ENCODE measurements around the gene GPR18. TPM values are rescaled to one million over a fixed set of nuclear protein-coding genes. Genes with fewer than 3 reads are reported as not detected.
A peak's percentile ranks its signal among the peaks of the same experiment; 100 is the strongest.
"Not testable (repeated sequence)": the region's sequence is repeated elsewhere in the genome, so short reads cannot be mapped to it uniquely, and the experiment has no call there.

The GPR18 gene
- total RNA-seq, 8 experiments from 2014 or later = 0.63 to 9.4 (median 1.1) TPM

- in situ Hi-C loops (cut with MboI; ENCODE audit: low pct_unique_long_range_greater_than_20kb in 2 of 9, low sequenced_read_pairs in 9 of 9, unreplicated experiment in 9 of 9); H3K27ac ChIP-seq; H3K4me3 ChIP-seq; ATAC-seq (replicated peaks in 6 of 8); H3K4me1 ChIP-seq (replicated peaks in 1 of 2): not testable (repeated sequence)
- 80 to 100% (median 97%) methylated on average over 1 to 10 of the region's 12 CpGs; no CpG with 5 or more reads in 3 of the 10 experiments for WGBS, 10 experiments
Observed at GRCh38 chr13:99230588-99230987, 27.6 kb downstream of the GPR18 start.

DNA sequence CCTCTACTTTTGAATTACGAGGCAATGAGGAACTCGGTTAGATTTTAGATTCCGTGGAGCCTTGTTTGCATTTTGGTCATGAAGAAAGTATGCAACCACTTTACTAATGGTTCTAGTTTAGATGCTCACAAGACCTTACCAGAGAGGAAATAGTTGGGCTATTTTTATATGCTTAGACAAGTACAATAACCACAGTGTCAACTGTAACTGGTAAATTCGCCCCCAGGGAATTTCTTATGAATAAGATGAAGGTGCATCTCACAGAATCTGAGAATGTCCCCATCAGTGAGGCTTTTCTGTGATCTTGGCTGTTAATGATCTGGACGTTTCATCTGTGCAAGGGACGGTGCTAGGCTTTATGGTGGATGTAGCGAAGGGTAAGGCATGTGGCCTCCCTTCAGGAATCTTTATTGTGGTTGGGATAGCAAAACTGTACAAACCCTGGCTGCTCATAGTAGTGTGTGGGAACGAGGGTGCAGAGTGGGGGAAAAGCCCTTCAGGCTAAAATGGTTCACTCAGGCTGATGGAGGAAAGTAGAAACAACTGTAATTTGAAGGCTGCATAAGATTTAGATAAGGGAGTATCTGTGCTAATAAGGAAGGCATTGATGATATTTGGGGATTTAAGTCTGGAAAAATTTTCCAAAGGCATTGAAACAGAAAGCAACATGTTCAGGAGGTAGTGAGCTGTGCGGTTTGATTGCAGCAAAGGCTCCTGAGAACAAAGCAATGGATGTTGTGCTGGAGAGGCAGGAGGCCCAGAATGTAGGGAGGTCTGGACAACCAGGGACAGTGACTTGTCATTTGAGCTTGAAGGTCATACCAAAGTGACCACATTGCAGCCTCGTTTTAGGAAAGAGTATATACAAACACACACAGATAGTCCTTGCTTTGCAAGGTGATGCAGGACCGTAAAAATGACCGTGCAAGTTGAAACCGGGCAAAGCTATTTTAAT lies 29.2 kb downstream of the GPR18 start:
- H3K4me3 ChIP-seq = no peak overlapping the region
- in situ Hi-C loops (cut with MboI; ENCODE audit: low pct_unique_long_range_greater_than_20kb in 2 of 9, low sequenced_read_pairs in 9 of 9, unreplicated experiment in 9 of 9) = no loop called here
- peak in 3 of 8 experiments; percentile 27 to 37 (median 37) for ATAC-seq (replicated peaks in 6 of 8)
- 48 to 98% (median 81%) methylated on average over 4 to 11 of the region's 13 CpGs for WGBS, 10 experiments
- H3K4me1 ChIP-seq (replicated peaks in 1 of 2) = peaks cover 0 to 3% of the 10 kb centered on the region in 2 donors
- no peak overlapping the region for H3K27ac ChIP-seq

DNA sequence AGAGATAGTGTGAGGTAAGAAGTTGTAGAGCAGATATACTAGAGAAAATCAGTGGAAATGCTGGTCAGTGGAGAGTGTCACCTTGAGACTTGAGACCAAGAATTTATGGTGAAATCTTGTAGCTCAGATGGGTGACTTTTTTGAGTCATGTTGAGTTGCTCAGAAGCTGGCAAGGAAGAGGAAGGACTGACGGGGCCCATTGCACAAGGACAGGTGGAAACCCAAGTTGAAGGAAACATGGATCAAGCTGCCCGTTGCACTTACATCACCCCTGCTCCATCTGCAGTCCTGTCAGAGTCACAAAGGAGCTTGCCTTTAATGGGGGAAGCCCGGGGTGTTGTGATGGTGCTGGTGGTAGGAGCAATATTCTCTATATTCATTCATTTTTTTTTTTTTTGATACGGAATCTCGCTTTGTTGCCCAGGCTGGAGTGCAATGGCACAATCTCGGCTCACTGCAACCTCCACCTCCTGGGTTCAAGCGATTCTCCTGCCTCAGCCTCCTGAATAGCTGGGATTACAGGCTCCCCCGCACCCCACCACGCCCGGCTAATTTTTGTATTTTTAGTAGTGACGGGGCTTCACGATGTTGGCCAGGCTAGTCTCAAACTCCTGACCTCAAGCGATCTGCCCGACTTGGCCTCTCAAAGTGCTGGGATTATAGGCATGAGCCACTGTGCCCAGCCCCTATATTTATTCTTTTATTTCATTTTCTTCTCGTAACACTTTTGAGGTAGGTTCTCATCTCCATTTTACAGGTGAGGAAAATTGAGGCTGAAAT lies 30.1 kb downstream of the GPR18 start:
- ATAC-seq (replicated peaks in 6 of 8) = no peak
- H3K27ac ChIP-seq = no peak overlapping the region
- H3K4me1 ChIP-seq (replicated peaks in 1 of 2) = peaks cover 0 to 3% of the 10 kb centered on the region in 2 donors
- in situ Hi-C loops (cut with MboI; ENCODE audit: low pct_unique_long_range_greater_than_20kb in 2 of 9, low sequenced_read_pairs in 9 of 9, unreplicated experiment in 9 of 9) = no loop called here
- 89 to 100% (median 100%) methylated on average over 1 to 13 of the region's 15 CpGs for WGBS, 10 experiments
- no peak overlapping the region for H3K4me3 ChIP-seq

- 67 to 100% (median 92%) methylated on average over 1 to 6 of the region's 6 CpGs; no CpG with 5 or more reads in 3 of the 10 experiments for WGBS, 10 experiments
- H3K4me1 ChIP-seq (replicated peaks in 1 of 2) = peaks cover 0 to 3% of the 10 kb centered on the region in 2 donors
- no peak overlapping the region for H3K4me3 ChIP-seq
- ATAC-seq (replicated peaks in 6 of 8) = no peak
- in situ Hi-C loops (cut with MboI; ENCODE audit: low pct_unique_long_range_greater_than_20kb in 2 of 9, low sequenced_read_pairs in 9 of 9, unreplicated experiment in 9 of 9) = no loop called here
- no peak overlapping the region for H3K27ac ChIP-seq
Observed at GRCh38 chr13:99227331-99227900, 30.8 kb downstream of the GPR18 start.

- no peak for ATAC-seq (replicated peaks in 6 of 8)
- 0 to 100% (median 75%) methylated on average over 1 to 2 of the region's 2 CpGs; no CpG with 5 or more reads in 4 of the 10 experiments for WGBS, 10 experiments
- Histone ChIP-seq H3K4me3 (no peak overlapping the region), H3K4me1 (replicated peaks in 1 of 2) (peaks cover 0 to 3% of the 10 kb centered on the region in 2 donors), H3K27ac (no peak overlapping the region)
- in situ Hi-C loops (cut with MboI; ENCODE audit: low pct_unique_long_range_greater_than_20kb in 2 of 9, low sequenced_read_pairs in 9 of 9, unreplicated experiment in 9 of 9) = no loop called here
Observed at GRCh38 chr13:99226513-99226912, 31.7 kb downstream of the GPR18 start.

DNA sequence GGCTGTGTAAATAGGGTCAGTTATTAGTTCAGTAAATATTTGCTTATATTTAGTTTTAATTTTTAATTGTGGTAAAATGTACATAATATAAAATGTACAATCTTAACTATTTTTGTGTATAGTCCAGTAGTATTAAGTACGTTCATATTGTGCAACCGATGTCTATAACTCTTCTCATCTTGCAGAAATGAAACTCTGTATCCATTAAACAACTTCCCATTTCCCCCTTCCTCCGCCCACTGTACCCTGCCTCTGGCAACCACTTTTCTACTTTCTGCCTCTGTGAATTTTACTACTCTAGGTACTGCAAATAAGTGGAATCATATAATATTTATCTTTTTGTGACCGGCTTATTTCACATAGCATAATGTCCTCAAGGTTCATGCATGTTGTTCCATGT lies 33.1 kb downstream of the GPR18 start:
- Histone ChIP-seq H3K4me1 (replicated peaks in 1 of 2) (peaks cover 0 to 3% of the 10 kb centered on the region in 2 donors), H3K27ac (no peak overlapping the region), H3K4me3 (no peak overlapping the region)
- in situ Hi-C loops (cut with MboI; ENCODE audit: low pct_unique_long_range_greater_than_20kb in 2 of 9, low sequenced_read_pairs in 9 of 9, unreplicated experiment in 9 of 9) = no loop called here
- peak in 1 of 8 experiments; percentile 73 for ATAC-seq (replicated peaks in 6 of 8)
- WGBS, 10 experiments = 15 to 100% (median 75%) methylated on average over 3 to 4 of the region's 4 CpGs

DNA sequence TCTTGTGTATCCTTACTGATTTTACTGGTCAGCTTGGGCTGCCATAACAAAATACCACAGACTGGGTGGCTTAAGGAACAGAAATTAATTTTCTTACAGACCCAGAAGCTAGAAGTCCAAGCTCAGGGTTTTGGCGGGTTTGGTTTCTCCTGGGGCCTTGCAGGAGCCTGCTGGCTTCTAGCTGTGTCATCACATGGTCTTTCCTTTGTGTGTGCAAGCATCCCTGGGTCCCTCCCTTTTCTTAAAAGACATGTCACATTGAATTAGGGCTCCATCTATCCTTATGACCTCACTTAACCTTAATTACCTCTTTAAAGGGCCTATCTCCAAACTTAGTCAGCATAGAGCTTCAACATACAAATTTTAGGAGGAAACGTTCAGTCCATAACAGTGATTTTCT lies 34.2 kb downstream of the GPR18 start:
- 54 to 100% (median 80%) methylated on average over 1 to 2 of the region's 2 CpGs; no CpG with 5 or more reads in 3 of the 10 experiments for WGBS, 10 experiments
- in situ Hi-C loops (cut with MboI; ENCODE audit: low pct_unique_long_range_greater_than_20kb in 2 of 9, low sequenced_read_pairs in 9 of 9, unreplicated experiment in 9 of 9) = no loop called here
- ATAC-seq (replicated peaks in 6 of 8) = peak in 1 of 8 experiments; percentile 33
- H3K27ac ChIP-seq = no peak overlapping the region
- H3K4me1 ChIP-seq (replicated peaks in 1 of 2) = peaks cover 0 to 2% of the 10 kb centered on the region in 2 donors
- H3K4me3 ChIP-seq = no peak overlapping the region

DNA sequence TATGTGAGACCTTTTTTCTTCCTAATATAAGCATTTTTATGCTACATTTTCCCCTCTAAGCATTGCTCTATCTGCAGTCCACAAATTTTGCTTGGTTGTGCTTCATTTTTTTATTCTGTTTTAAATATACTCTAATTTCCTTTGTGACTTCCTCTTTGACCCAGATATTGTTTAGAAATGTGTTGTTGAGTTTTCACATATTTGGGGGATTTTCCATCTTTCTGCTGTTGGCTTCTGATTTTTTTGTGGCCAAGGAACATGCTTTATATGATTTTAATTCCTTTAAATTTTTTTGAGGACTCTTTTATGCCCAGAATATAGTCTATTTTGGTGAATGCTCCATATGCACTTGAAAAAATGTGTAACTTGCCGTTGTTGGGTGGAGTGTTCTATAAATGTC lies 34.6 kb downstream of the GPR18 start:
- H3K27ac ChIP-seq = no peak overlapping the region
- WGBS, 10 experiments = 0 to 86% (median 71%) methylated on average over 1 of the region's 1 CpG; no CpG with 5 or more reads in 3 of the 10 experiments
- H3K4me1 ChIP-seq (replicated peaks in 1 of 2) = no peaks in the 10 kb centered on the region
- in situ Hi-C loops (cut with MboI; ENCODE audit: low pct_unique_long_range_greater_than_20kb in 2 of 9, low sequenced_read_pairs in 9 of 9, unreplicated experiment in 9 of 9) = no loop called here
- no peak for ATAC-seq (replicated peaks in 6 of 8)
- no peak overlapping the region for H3K4me3 ChIP-seq

GRCh38 chr13:99221567-99222239 lies 36.5 kb downstream of the GPR18 start:
- H3K4me3 ChIP-seq = no peak overlapping the region
- in situ Hi-C loops (cut with MboI; ENCODE audit: low pct_unique_long_range_greater_than_20kb in 2 of 9, low sequenced_read_pairs in 9 of 9, unreplicated experiment in 9 of 9) = no loop called here
- H3K4me1 ChIP-seq (replicated peaks in 1 of 2) = no peaks in the 10 kb centered on the region
- 85 to 100% (median 97%) methylated on average over 1 to 7 of the region's 8 CpGs for whole genome bisulfite sequencing, 10 experiments
- no peak overlapping the region for H3K27ac ChIP-seq
- no peak for ATAC-seq (replicated peaks in 6 of 8)

GRCh38 chr13:99220199-99220935 lies 37.8 kb downstream of the GPR18 start:
- no peak overlapping the region for H3K27ac ChIP-seq
- in situ Hi-C loops (cut with MboI; ENCODE audit: low pct_unique_long_range_greater_than_20kb in 2 of 9, low sequenced_read_pairs in 9 of 9, unreplicated experiment in 9 of 9) = no loop called here
- H3K4me1 ChIP-seq (replicated peaks in 1 of 2) = peaks cover 4% of the 10 kb centered on the region in 2 donors
- no peak overlapping the region for H3K4me3 ChIP-seq
- 54 to 100% (median 73%) methylated on average over 1 to 6 of the region's 6 CpGs for WGBS, 10 experiments
- no peak for ATAC-seq (replicated peaks in 6 of 8)

DNA sequence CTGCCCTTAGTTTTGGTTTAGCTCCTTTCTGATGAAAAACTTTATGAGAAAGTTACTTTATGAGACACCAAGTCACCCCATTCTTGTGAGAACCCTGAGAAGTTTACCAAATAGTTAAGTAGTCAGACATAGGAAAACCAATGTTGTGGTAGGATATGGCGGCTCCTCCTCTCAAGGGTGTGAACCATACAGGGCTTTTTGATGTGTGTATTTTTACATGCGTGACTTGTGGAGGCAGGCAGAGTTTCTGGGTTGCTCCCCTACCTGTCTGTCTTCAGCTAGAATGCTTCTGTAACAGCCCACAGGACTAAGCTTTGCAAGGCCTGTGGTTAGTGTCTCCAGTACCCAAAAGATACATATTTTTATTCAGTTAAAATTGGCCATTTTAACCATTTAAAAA lies 39.2 kb downstream of the GPR18 start:
- in situ Hi-C loops (cut with MboI; ENCODE audit: low pct_unique_long_range_greater_than_20kb in 2 of 9, low sequenced_read_pairs in 9 of 9, unreplicated experiment in 9 of 9) = no loop called here
- WGBS, 10 experiments = 94 to 100% (median 100%) methylated on average over 1 to 2 of the region's 2 CpGs; no CpG with 5 or more reads in 4 of the 10 experiments
- peaks cover 11 to 17% of the 10 kb centered on the region in 2 donors for H3K4me1 ChIP-seq (replicated peaks in 1 of 2)
- H3K27ac ChIP-seq = no peak overlapping the region
- no peak for ATAC-seq (replicated peaks in 6 of 8)
- no peak overlapping the region for H3K4me3 ChIP-seq

GRCh38 chr13:99218545-99218944 lies 39.6 kb downstream of the GPR18 start:
- WGBS, 10 experiments = 46 to 80% (median 64%) methylated on average over 2 to 6 of the region's 6 CpGs
- in situ Hi-C loops (cut with MboI; ENCODE audit: low pct_unique_long_range_greater_than_20kb in 2 of 9, low sequenced_read_pairs in 9 of 9, unreplicated experiment in 9 of 9) = no loop called here

More at GRCh38 chr13:99218545-99218944, 39.6 kb downstream of the GPR18 start:
- Histone ChIP-seq H3K4me3 (no peak overlapping the region), H3K27ac (no peak overlapping the region), H3K4me1 (replicated peaks in 1 of 2) (peaks cover 11 to 18% of the 10 kb centered on the region in 2 donors)
- peak in 1 of 8 experiments; percentile 64 for ATAC-seq (replicated peaks in 6 of 8)
